Activated T-helper 2 cell treated with anti-CD3 and anti-CD28 coated beads, Interferon-gamma antibody, Interleukin-2, Interleukin-4, amounts not matched to agents 10 μg/mL and 5 μg/mL and 100 μg/mL, durations not matched to agents 14 hours and 24 hours and 36 hours (primary cell): ENCODE data around the gene RIMBP2. TPM values are rescaled to one million over a fixed set of nuclear protein-coding genes. Genes with fewer than 3 reads are reported as not detected.

Experiments used
- DNase-seq: peaks from one replicate; pipeline ENCODE4 v3.0.0; 2021; ENCODE audit warnings: low spot score
- H3K27ac Mint-ChIP-seq: one replicate; pipeline ENCODE4 v1.8.0; 2021; ENCODE audit warnings: mixed read lengths
- H3K27me3 Mint-ChIP-seq: one replicate; pipeline ENCODE4 v1.8.0; 2021; ENCODE audit warnings: low read depth, mixed read lengths
- H3K36me3 Mint-ChIP-seq: one replicate; pipeline ENCODE4 v1.8.0; 2021; ENCODE audit warnings: low read depth, mixed read lengths
- H3K4me1 Mint-ChIP-seq: one replicate; pipeline ENCODE4 v1.8.0; 2021; ENCODE audit warnings: low read depth, mixed read lengths
- H3K4me3 Mint-ChIP-seq: one replicate; pipeline ENCODE4 v1.8.0; 2021; ENCODE audit warnings: low read depth, mild to moderate bottlenecking, moderate library complexity, mixed read lengths
- H3K9me3 Mint-ChIP-seq: one replicate; pipeline ENCODE4 v1.8.0; 2021; ENCODE audit warnings: mixed read lengths
- intact Hi-C: fragments of 100-400 bp; cut with micrococcal nuclease; formaldehyde crosslinking; loops from one replicate; pipeline ENCODE4 v1.15.1; 2023
- total RNA-seq: library from RNA; stranded (reverse); gene quantifications from 2 replicates; pipeline ENCODE4 v1.2.3, GENCODE V29; 2022

RIMBP2 gene
- total RNA-seq, 1 donor from 2014 or later: not detected

DNA sequence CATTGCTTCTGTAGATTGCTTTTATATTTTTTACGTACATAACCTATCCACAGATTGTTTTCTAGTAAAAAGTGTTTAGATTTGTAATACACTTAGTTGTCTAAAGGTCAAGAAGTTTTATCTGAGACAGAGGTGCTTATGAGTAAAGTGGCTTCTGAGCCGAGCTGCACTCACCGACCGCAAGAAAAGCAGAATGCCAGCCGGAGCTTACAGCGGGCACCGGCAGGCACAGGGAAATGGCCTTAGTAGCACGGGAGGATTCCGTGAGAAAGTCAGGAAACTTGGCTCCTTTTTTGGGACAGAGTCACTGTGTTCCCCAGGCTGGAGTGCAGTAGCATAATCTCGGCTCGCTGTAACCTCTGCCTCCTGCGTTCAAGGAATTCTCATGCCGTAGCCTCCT is 348.6 kb downstream of the RIMBP2 start:
- intact Hi-C loops: no loop called here
- no peaks in the 10 kb centered on the region for H3K9me3 Mint-ChIP-seq
- DNase-seq: no peak
- no peaks in the 10 kb centered on the region for H3K36me3 Mint-ChIP-seq
- H3K27ac Mint-ChIP-seq: no peak overlapping the region
- H3K4me1 Mint-ChIP-seq: no peaks in the 10 kb centered on the region
- no peaks in the 10 kb centered on the region for H3K27me3 Mint-ChIP-seq
- H3K4me3 Mint-ChIP-seq: no peak overlapping the region

DNA sequence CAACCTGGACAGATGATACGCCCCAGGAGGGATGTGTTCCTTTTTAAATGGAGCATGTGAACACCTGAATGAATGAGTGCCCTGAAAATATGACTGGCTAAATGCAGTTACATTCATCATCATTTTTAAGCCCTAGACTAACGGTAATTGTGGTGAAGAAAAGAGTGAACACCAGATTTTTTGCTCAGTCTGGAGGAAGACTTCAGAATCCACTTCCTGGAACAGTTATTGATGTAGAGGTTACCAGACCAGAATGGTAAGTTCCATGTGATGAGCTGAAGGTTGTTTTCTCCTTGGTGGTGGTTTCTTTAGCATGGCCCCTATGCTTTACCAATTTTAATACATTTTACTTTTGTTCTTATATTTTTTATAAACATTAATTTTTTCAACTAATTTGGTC is 349.1 kb downstream of the RIMBP2 start:
- Mint-ChIP-seq H3K27ac (no peak overlapping the region), H3K9me3 (no peaks in the 10 kb centered on the region), H3K4me3 (no peak overlapping the region), H3K36me3 (no peaks in the 10 kb centered on the region), H3K4me1 (no peaks in the 10 kb centered on the region), H3K27me3 (no peaks in the 10 kb centered on the region)
- intact Hi-C loops: no loop called here
- no peak for DNase-seq

DNA sequence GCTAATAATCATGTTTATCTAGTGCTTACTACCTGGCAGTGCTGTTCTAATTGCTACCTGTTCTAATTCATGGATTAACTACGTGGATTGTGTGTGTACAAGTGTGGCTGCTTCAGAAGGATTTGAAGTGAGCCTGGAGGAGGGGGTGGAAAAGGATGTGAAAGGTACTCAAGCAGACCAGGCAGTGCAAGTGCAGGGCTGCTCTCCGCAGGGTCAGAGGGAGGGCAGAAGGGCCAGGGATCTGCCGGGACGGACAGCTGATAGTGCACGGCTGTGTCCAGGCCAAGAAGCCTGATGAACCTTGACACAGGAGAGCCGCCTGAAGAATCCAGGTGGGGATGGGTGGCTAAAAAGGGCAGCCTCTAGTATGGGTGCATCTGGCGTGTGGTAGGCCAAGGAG is 349.9 kb downstream of the RIMBP2 start:
- DNase-seq: no peak
- intact Hi-C loops: no loop called here
- Mint-ChIP-seq H3K36me3 (no peaks in the 10 kb centered on the region), H3K4me1 (no peaks in the 10 kb centered on the region), H3K9me3 (no peaks in the 10 kb centered on the region), H3K27me3 (no peaks in the 10 kb centered on the region), H3K4me3 (no peak overlapping the region), H3K27ac (no peak overlapping the region)

DNA sequence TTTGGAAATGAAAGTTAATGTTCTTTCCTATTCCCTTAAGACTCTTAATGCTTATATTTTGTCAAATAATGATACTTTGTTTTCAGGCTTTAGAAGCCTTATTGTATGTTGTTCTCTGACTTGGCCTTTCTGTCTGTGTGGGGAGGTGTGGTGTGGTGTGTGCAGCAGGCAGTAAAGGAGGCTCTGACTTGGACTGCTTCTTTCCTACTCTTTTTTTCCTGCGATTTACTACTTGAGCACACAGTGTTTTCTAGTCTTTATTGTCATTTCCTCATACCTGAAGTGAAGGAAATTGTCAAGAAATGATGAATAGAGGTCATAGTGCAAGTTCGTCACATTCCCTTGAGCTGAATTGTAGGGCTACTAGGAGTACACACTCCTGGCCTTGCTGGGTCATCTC is 351.5 kb downstream of the RIMBP2 start:
- Mint-ChIP-seq H3K9me3 (no peaks in the 10 kb centered on the region), H3K36me3 (no peaks in the 10 kb centered on the region), H3K27me3 (no peaks in the 10 kb centered on the region), H3K27ac (no peak overlapping the region), H3K4me1 (no peaks in the 10 kb centered on the region), H3K4me3 (no peak overlapping the region)
- intact Hi-C loops: no loop called here
- no peak for DNase-seq

DNA sequence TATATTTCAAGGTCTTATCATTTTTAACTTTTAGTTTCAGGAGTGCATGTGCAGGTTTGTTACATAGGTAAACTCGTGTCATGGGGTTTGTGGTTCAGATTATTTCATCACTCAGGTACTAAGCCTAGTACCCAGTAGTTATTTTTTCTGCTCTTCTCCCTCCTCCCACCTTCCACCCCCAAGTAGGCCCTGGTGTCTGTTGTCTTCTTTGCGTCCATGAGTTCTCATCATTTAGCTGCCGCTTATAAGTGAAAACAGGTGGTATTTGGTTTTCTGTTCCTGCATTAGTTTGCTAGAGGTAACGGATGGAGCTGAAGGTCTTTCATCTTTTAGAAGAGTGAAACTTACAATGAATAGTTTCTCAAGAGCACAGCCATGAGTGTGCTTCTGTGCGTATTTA is 354.0 kb downstream of the RIMBP2 start:
- H3K27me3 Mint-ChIP-seq: no peaks in the 10 kb centered on the region
- no peaks in the 10 kb centered on the region for H3K9me3 Mint-ChIP-seq
- no peak for DNase-seq
- no peak overlapping the region for H3K27ac Mint-ChIP-seq
- no peaks in the 10 kb centered on the region for H3K4me1 Mint-ChIP-seq
- H3K4me3 Mint-ChIP-seq: no peak overlapping the region
- intact Hi-C loops: no loop called here
- H3K36me3 Mint-ChIP-seq: no peaks in the 10 kb centered on the region

DNA sequence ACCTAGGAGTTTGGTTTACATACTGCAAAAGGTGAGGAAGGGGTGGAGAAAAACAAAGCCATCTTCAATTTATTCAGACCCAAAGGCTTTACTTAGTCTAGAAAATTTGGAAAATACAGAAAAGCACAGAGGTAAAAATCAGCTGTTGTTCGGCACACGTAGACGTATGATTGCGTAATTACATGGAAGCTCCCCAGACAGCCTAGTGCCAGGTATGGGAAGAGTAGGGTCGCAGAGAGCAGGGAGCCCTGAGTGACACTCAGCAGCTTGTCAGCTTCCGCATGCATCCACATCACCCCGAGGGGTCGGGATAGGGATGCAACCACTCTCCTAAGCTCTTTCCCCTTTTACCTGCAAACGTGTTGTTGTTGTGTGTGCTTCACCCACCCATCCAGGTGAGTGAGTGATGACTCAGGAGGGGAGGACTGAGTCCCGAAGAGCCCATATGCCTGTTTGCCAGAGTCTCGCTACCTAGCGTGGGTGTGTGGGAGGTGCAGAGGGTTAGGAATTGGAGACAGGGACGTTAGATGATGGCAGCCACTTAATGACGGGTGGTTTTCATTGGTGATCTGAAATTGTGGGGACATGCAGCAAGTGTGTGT is 358.3 kb downstream of the RIMBP2 start:
- intact Hi-C loops: no loop called here
- H3K4me1 Mint-ChIP-seq: no peaks in the 10 kb centered on the region
- DNase-seq: no peak
- no peak overlapping the region for H3K4me3 Mint-ChIP-seq
- H3K36me3 Mint-ChIP-seq: no peaks in the 10 kb centered on the region
- H3K27ac Mint-ChIP-seq: no peak overlapping the region
- no peaks in the 10 kb centered on the region for H3K27me3 Mint-ChIP-seq
- no peaks in the 10 kb centered on the region for H3K9me3 Mint-ChIP-seq

DNA sequence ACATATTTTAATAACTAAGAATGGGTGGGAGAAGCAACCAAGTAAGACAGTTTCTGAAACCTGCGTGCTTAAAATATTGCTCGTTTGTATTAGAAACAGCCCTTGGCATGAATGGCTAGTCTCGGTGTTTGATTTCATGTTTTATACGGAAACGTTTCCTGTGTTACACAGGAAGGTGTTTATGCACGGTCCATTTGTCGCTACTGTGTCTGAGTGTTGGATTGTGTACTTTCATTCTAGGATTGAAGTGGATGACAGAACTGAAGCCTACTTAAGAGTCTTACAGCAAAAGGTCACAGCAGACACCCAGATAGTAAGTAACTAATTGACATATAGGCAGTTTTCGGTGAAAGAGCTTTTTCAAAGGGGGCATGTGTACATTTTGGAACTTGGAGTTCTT is 358.9 kb downstream of the RIMBP2 start:
- no peak overlapping the region for H3K4me3 Mint-ChIP-seq
- DNase-seq: no peak
- intact Hi-C loops: no loop called here
- no peaks in the 10 kb centered on the region for H3K36me3 Mint-ChIP-seq
- no peak overlapping the region for H3K27ac Mint-ChIP-seq
- no peaks in the 10 kb centered on the region for H3K27me3 Mint-ChIP-seq
- no peaks in the 10 kb centered on the region for H3K4me1 Mint-ChIP-seq
- H3K9me3 Mint-ChIP-seq: no peaks in the 10 kb centered on the region

DNA sequence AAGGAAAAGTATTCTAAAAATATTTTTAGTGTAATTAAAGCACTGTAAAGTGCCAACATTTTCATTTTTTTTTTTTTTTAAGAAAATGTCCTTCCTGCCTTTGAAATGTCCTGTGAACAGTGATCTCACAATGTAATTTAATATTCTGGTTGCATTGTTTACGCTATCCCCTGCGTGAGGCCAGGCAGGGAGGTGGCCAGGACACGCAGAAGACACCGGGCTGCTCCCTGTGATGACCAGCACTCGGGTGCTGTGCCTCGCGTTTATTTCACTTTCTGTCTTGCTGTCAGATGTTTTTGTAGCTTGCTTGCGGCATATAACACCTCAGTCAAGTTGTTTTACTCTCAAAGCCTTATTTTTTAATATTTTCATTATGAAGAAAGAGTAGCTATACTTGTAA is 359.9 kb downstream of the RIMBP2 start:
- Mint-ChIP-seq H3K36me3 (no peaks in the 10 kb centered on the region), H3K4me3 (no peak overlapping the region), H3K4me1 (no peaks in the 10 kb centered on the region), H3K27ac (no peak overlapping the region), H3K9me3 (no peaks in the 10 kb centered on the region), H3K27me3 (no peaks in the 10 kb centered on the region)
- no peak for DNase-seq
- intact Hi-C loops: no loop called here

DNA sequence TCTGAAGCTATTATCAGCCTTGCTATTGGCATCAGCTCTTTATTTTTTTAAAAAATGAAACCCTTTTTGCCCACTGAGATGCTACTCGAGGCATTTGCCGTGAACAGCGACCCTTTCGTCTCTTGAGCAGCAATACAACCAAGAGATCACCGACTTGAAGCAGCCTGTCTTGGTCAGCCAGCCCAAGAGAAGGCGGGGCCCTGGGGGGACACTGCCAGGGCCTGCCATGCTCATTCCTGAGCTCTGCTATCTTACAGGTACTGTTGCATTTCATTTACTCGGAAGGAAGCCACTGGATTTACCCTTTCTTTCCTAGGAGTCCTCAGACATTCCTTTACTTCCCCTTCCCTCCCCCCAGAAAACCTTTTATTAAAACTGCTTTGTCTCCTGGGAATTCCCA is 361.7 kb downstream of the RIMBP2 start:
- no peak overlapping the region for H3K4me3 Mint-ChIP-seq
- intact Hi-C loops: no loop called here
- H3K36me3 Mint-ChIP-seq: no peaks in the 10 kb centered on the region
- no peaks in the 10 kb centered on the region for H3K9me3 Mint-ChIP-seq
- no peaks in the 10 kb centered on the region for H3K4me1 Mint-ChIP-seq
- H3K27me3 Mint-ChIP-seq: no peaks in the 10 kb centered on the region
- DNase-seq: no peak
- no peak overlapping the region for H3K27ac Mint-ChIP-seq

DNA sequence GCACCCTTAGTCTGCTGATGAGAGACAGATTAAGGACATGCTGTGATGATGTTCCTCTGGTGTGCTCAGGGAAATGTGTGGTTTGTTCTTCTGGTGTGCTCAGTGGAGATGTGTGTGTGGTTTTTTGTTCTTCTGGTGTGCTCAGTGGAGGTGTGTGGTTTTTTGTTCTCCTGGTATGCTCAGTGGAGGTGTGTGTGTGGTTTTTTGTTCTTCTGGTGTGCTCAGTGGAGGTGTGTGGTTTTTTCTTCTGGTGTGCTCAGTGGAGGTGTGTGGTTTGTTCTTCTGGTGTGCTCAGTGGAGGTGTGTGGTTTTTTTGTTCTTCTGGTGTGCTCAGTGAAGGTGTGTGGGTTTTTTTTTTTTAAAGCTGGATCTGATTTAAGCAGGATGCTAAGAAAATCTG is 363.0 kb downstream of the RIMBP2 start:
- Mint-ChIP-seq H3K36me3 (no peaks in the 10 kb centered on the region), H3K27me3 (no peaks in the 10 kb centered on the region), H3K27ac (no peak overlapping the region), H3K9me3 (no peaks in the 10 kb centered on the region), H3K4me1 (no peaks in the 10 kb centered on the region), H3K4me3 (no peak overlapping the region)
- intact Hi-C loops: no loop called here
- DNase-seq: no peak

DNA sequence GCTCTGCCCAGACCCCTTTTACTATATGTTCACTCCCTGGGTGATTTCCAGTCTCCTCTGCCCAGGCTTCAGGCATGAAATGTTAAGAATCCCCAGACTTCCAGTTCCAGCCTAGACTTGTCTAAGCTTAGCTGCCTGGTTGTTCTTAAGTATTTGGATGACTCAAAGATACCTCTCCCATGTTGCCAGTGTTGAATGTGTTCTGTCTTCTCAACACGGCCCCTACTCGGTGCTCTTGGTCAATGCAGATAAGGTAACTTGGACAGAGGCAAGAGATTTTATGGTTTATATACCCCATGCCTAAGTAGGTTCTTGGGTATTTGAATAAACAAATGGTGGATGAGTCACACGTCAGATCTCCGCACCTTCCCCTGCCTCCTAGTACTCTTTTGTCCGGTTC is 364.8 kb downstream of the RIMBP2 start:
- DNase-seq: no peak
- no peaks in the 10 kb centered on the region for H3K36me3 Mint-ChIP-seq
- intact Hi-C loops: no loop called here

DNA sequence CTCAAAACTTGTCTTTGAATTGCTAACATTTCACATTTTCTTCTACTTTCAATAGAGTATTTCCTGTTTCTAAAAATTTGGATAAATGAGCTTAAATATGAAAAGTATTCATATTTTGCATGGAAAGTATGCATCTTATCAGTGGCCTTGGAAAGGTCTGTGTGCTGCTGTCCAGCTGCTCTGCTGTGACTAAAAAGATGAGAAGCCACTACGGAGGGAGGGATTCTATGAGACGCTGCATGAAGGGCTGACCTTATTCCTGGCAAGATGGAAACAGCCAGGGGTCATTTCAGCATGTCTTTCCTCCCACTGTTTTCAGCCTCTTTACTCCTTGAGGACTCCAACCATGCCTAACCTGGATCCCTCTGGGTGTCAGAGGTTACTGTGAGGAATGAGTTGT is 365.4 kb downstream of the RIMBP2 start:
- Mint-ChIP-seq H3K9me3 (no peaks in the 10 kb centered on the region), H3K27ac (no peak overlapping the region), H3K4me3 (no peak overlapping the region), H3K27me3 (no peaks in the 10 kb centered on the region), H3K4me1 (no peaks in the 10 kb centered on the region), H3K36me3 (no peaks in the 10 kb centered on the region)
- intact Hi-C loops: no loop called here
- DNase-seq: no peak

More for the DNA sequence above, 364.8 kb downstream of the RIMBP2 start:
- Mint-ChIP-seq H3K9me3 (no peaks in the 10 kb centered on the region), H3K27ac (no peak overlapping the region), H3K4me3 (no peak overlapping the region), H3K27me3 (no peaks in the 10 kb centered on the region), H3K4me1 (no peaks in the 10 kb centered on the region)

DNA sequence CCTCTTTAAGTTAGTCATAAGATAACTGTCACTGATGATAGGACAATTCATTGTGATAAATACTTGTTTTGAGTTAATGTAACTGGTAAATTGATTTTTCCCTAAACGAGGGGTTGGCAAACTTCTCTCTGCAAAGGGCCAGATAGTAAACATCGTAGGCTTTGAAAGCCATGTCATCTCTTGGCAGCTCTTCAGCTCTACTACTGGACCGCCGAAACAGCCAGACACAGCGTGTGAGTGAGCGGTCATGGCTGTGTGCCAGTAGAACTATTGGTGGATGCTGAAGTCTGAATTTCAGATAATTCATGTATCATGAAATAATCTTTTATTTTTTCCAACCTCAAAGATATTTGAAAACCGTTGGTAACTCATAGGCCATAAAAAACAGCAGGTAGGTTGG is 368.5 kb downstream of the RIMBP2 start:
- intact Hi-C loops: no loop called here
- no peak overlapping the region for H3K4me3 Mint-ChIP-seq
- no peak for DNase-seq
- no peaks in the 10 kb centered on the region for H3K4me1 Mint-ChIP-seq
- H3K27ac Mint-ChIP-seq: no peak overlapping the region
- no peaks in the 10 kb centered on the region for H3K9me3 Mint-ChIP-seq
- peaks cover 3% of the 10 kb centered on the region for H3K27me3 Mint-ChIP-seq
- H3K36me3 Mint-ChIP-seq: no peaks in the 10 kb centered on the region
